T-helper 2 cell (primary cell): ENCODE measurements around the gene TRMU.
"Not testable (repeated sequence)": the region's sequence is repeated elsewhere in the genome, so short reads cannot be mapped to it uniquely, and the experiment has no call there.

Experiments used
- DNase-seq, 5 experiments: peaks; one replicate each; pipeline versions ENCODE4 v3.0.0 to v3.0.0-alpha.2; 2012 to 2022

Gene TRMU

GRCh38 chr22:46300491-46300890, 35.0 kb upstream of the TRMU start:
- DNase-seq, result no peak

GRCh38 chr22:46303347-46303965, 32.1 kb upstream of the TRMU start:
- DNase-seq, result no peak

DNA sequence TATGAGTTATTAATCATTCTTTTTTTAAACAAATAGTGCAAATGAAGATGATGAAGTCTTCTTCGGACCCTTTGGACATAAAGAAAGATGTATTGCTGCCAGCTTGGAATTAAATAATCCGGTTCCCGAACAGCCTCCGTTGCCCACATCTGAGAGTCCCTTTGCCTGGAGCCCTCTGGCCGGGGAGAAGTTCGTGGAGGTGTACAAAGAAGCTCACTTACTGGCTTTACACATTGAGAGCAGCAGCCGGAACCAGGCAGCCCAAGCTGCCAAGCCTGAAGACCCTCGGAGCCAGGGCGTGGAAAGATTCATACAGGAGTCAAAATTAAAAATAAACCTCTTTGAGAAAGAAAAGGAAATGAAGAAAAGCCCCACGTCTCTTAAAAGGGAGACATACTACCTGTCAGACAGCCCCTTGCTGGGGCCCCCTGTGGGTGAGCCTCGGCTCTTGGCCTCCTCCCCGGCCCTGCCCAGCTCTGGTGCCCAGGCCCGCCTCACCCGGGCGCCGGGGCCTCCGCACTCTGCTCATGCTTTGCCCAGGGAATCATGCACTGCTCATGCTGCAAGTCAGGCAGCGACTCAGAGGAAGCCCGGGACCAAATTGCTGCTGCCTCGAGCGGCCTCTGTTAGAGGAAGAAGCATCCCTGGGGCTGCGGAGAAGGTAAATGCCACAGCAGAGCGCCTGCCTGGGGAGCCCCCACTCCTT, 27.1 kb upstream of the TRMU start:
- no peak for DNase-seq

DNA sequence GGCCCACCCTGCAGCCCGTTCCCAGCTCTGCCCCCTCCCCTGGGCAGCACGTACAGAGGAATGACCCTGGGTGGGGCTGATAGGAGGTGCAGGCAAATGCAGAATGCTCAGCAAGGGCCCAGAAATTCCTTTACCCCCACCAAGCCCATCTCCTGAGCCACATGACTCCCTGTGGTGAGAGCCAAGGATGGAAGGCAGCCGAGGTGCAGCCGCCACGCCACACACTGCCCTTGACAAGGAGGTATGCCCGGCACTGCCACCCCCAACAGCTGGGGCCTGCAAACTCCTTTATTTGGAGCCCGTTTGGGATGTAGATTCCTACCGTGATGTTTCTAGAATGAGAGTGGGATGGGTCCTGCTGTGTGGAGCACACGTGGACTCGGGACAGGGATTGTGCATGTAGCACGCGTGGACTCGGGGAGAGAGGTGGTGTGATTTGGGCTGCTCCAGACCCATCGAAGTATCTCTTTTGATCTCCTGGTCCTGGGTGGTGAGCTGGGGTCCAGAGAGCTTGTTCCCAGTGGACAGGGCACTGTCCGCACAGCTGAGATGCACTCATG, 25.9 kb upstream of the TRMU start:
- DNase-seq, result no peak

DNA sequence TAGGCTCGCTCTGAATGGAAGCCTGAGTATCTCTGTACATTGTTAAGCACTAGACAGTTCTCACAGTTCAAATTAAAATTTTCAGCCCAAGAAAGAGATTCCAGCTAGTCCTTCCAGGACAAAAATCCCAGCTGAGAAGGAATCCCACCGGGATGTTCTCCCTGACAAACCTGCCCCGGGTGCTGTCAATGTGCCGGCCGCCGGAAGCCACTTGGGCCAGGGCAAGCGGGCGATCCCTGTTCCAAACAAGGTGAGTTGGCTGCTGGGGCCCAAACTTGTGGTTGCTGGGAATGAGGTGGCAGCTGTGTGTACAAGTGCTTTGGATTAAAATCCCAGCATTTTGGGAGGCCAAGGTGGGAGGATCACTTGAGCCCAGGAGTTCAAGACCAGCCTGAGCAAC, 23.5 kb upstream of the TRMU start:
- DNase-seq, result no peak

DNA sequence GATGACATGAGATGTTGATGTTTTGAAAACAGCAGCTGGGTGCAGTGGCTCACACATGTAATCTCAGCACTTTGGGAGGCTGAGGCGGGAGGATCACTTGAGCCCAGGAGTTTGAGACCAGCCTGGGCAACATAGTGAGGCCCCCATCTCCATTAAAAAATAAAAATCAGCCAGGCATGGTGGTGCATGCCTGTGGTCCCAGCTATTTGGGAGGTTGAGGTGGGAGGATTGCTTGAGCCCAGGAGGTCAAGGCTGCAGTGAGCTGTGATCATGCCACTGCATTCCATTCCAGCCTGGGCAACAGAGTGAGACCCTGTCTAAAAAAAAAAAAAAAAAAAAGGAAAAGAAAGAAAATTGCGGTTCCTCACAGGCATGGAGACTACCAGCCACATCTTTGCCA, 22.7 kb upstream of the TRMU start:
- not testable (repeated sequence) for DNase-seq

- DNase-seq, result no peak
These were observed 19.5 kb upstream of the TRMU start for GRCh38 chr22:46315976-46316375.

GRCh38 chr22:46317646-46318045, 17.9 kb upstream of the TRMU start:
- no peak for DNase-seq

DNA sequence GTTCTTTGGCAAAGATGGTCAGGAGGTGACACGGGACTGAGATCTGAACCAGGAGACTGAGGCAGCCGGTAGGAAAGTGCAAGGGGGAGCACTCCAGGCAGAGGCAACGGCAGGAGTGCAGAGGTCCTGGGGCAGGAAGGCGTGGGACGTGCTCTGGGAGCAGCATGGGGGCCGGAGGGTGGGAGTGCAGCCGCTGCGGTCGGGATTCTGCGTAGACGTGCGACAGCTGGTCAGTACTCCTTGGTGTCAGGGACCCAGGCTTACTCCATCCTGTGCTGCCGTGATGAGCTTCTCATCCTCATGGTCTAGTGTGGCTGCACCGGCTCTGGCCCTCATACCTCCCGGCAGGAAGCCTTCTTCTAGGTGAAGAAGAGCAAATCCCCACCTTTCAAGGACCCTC, 16.9 kb upstream of the TRMU start:
- DNase-seq, result no peak

DNA sequence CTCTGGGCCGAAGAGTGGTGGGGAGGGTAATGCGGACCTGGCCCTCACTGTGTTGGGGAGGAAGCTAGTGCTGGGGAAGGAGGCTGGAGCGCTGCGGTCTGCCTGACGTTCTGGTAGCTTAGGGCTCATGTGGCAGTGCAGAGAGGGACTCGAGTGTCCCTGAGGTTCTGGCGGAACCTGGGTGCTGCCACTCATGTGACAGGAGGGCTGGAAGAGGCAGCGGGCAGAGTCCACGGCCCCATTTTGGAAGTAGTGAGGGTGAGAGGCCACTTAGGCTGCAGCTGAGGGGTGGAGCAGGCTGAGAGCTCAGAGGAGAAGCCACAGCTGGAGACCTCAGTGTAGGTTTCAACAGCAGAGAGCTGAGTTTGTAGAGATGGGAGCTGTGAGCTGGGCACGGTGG, 16.2 kb upstream of the TRMU start:
- no peak for DNase-seq

- no peak for DNase-seq
These were observed 15.3 kb upstream of the TRMU start for GRCh38 chr22:46320166-46320710.

DNA sequence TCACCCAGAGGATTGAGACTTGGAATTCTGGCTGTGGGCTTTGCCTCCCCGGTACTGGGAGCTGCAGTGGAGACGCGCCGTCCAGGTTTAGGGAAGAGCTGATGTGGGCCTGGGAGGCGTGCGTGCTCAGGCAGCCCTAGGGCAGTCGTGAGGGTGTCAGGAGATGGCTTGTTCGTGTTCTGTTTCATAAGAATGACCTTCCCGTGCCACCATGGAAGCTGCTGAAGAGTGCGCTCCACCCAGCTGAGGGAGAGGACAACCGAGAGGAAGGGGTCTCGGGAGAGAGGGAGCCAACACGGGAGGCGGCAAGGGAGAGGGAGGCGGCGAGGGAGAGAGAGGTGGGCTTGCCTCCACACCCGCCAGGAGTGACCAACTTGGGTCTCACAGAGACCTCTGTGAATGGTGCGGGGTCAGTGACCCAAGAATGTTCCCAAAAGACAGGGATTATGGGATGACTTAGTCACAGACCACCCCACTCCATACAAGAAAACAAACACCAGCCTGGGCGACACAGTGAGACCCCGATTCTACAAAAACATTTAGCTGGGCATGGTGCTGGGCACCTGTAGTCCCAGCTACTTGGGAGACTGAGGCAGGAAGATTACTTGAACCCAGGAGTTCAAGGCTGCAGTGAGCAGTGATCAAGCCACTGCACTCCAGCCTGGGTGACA, 14.7 kb upstream of the TRMU start:
- no peak for DNase-seq

DNA sequence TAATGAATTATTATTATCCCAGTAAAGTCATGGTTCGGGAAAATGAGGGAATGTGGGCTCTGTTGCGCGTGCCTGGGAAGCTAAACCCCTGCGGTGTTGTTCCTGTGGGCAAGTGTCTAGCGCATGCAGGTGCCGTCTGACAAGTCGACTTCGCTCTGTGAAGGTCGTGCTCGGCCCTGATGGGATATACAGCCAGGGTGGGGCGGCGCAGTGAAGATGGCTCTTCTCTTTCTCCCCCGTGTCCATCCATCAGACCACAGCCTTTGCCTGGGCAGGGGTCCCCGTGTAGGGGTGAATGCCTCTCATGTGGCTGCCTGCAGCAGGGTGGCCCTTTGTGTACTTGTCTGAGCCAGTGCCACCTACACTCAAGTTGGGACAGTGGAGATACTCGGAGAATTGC, 12.8 kb upstream of the TRMU start:
- DNase-seq, result no peak

- no peak for DNase-seq
These were observed 12.4 kb upstream of the TRMU start for GRCh38 chr22:46323162-46323561.

DNA sequence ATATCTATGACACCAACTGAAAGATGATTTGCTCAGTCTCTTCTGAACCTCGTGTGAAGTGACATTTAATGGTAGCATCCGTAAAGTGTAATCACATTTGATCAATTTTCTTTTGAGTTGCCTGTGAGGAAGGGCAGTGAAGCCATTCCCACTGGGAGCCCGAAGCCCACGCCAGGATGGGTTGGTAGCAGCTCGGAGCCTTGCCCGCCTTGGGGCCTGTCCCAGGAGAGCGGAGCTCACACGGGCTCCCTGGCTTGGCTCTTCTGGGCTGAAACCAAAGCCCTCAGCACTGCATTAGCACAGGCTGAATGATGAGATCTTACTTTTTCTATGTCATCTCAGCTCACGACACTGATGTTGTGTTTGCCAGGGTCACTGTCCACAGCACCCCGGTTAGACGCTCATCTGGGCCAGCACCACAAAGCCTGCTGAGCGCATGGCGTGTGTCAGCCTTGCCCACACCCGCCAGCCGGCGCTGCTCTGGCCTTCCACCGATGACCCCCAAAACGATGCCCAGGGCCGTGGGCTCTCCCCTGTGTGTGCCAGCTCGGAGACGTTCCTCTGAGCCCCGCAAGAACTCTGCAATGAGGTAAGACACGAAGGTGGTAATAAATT, 9.3 kb upstream of the TRMU start:
- no peak for DNase-seq

- DNase-seq, result no peak
These were observed 7.6 kb upstream of the TRMU start for GRCh38 chr22:46327691-46328465.

DNA sequence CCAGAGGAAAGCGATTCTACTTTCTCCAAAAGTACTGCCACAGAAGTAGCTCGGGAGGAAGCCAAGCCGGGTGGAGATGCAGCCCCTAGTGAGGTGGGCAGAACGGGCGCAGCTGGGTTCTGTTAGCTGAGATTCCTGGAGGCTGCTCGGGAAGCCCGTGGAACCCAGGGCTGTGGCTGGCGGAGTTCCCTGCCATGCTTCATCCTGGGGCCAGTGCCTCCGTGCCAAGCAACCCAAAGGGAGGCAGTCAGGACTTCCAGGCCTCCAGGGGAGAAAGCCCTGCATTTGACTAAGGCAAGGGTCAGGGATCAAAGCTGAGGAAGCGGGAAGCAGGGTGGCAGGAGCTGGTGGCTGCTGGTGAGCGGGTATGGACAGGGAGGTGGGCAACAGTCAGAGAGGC, 6.7 kb upstream of the TRMU start:
- DNase-seq, result no peak

- no peak for DNase-seq
These were observed 5.9 kb upstream of the TRMU start for GRCh38 chr22:46329616-46330015.

- no peak for DNase-seq
These were observed 5.1 kb upstream of the TRMU start for GRCh38 chr22:46330426-46330825.

DNA sequence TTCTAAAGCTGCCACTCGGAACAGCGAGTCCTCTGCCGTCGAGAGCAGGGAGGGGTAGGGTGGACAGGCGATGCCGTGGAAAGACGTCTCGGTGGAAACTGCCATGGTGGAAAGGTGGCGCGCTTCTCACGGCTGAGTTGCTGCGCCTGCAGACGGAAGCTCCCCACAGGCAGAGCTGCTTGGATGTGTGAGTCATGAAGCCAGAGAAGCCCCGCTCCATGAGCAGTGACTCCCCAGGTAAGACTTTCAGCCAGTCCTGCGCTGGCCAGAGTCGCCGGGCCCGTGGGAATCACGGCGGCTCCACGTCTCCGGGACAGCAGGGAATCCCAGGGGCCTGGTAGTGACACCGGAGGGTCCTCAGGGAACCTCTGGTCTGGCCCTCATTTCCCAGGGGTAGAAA, 4.0 kb upstream of the TRMU start:
- no peak for DNase-seq

DNA sequence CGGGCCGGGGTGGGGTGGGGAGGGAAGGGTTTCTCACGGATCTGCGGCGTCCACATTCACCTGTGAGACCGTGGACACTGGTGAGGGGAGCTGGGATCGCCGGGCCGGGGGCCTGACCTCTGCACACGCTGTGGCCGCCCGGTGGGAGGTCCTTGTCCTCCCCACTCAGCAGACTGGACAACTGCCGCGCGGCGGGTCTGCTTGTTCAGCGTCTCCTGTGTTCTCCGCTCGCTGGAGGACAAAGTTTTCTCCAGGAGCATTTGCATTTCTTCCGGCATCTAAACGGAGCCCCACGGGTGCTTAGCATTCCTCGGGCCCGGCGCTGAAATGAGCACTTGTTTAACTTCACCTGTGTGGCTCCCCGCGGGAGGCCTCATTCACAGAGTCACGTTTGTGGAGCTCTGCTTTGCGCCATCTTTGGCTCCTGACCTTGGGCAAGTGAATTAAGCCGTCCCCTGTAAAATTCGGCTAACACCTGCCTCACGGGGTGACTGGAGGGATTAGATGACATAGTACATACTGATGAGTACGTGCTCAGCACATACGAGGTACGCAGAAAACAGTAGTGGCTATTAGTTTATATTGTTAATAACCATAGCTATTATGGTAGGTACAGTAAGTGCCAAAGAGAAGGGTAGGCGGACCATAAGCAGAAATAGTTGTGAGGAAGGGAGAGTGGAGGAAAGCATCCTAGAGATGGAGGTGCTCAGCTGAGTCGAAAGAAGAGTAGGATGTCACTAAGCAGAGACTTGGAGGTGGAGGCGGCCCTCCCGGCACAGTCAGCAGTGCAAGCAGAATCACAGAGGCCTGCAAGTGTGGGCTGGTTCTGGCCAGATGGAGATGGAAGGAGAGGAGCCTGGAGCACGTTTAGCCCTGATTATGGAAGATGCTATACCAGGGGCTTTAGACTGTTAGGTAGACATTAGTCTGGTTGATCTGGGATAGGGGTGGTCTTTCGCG, 885 bp downstream of the TRMU start:
- DNase-seq, result peak in 1 of 5 experiments; percentile 32
